NOMO-1 treated with DMSO at 0.1 percent for 48 hours (cell line): ENCODE results near the gene TNNT1.
A peak's percentile ranks its signal among the peaks of the same experiment; 100 is the strongest.
"Not testable (repeated sequence)": the region's sequence is repeated elsewhere in the genome, so short reads cannot be mapped to it uniquely, and the experiment has no call there.

Experiments
- DNase-seq: peaks from one replicate; lab custom pipeline; 2025; ENCODE audit not compliant: unreplicated experiment; lab: John Stamatoyannopoulos, UW

TNNT1 gene, protein sequence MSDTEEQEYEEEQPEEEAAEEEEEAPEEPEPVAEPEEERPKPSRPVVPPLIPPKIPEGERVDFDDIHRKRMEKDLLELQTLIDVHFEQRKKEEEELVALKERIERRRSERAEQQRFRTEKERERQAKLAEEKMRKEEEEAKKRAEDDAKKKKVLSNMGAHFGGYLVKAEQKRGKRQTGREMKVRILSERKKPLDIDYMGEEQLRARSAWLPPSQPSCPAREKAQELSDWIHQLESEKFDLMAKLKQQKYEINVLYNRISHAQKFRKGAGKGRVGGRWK

GRCh38 chr19:55149078-55150003, at the start of gene TNNT1:
Gene TNNT1, minus strand, starts transcription at chr19:55149206. Its CDS starts 2,049 bp downstream, at chr19:55147157.
- DNase-seq: no peak

DNA sequence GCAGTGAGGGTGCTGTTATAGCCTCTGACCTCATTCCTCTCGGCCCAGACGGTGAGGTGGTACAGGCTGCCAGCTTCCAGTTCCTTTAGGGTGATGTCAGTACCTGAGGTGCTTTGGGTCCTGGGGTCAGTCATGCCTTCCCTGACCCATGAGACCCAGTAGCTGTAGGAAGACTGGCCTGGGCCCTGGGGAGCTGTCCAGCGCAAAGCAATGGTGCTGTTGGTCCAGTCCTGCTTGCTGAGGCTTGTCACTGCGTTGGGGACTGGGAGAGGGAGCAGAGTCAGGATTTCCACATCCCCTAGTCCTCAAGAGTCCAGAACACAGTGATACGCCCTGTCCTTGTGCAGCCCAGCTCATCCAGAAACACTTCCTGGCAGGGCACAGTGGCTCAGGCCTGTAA, 49.6 kb upstream of the TNNT1 start:
- no peak for DNase-seq

GRCh38 chr19:55197528-55197927, 48.5 kb upstream of the TNNT1 start:
- DNase-seq: peak; percentile 8

- no peak for DNase-seq
Measured at GRCh38 chr19:55196803-55197202, 47.8 kb upstream of the TNNT1 start.

DNA sequence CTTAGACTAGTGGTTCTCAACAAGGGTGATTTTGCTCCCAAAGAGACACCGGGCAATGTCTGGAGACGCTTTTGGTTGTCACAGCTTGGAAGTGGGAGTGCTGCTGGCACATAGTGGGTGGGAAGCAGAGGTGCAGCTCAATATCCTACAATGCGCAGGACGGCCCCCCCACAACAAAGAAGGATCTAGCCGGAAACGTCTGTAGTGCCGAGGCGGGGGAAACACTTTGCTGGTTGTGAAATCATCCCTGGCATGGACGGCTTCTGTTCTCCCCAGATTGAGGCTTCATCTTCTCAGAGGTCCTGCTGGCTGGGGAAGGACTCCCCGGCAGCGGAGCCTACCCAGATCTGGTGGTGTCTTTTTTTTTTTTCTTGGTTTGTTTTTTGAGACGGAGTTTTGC, 44.5 kb upstream of the TNNT1 start:
- peak; percentile 9 for DNase-seq

GRCh38 chr19:55189403-55189835, 40.4 kb upstream of the TNNT1 start:
- no peak for DNase-seq

GRCh38 chr19:55188625-55189024, 39.6 kb upstream of the TNNT1 start:
- no peak for DNase-seq

- DNase-seq: no peak
Measured at GRCh38 chr19:55186080-55186479, 37.1 kb upstream of the TNNT1 start.

- no peak for DNase-seq
Measured at GRCh38 chr19:55181740-55182139, 32.7 kb upstream of the TNNT1 start.

DNA sequence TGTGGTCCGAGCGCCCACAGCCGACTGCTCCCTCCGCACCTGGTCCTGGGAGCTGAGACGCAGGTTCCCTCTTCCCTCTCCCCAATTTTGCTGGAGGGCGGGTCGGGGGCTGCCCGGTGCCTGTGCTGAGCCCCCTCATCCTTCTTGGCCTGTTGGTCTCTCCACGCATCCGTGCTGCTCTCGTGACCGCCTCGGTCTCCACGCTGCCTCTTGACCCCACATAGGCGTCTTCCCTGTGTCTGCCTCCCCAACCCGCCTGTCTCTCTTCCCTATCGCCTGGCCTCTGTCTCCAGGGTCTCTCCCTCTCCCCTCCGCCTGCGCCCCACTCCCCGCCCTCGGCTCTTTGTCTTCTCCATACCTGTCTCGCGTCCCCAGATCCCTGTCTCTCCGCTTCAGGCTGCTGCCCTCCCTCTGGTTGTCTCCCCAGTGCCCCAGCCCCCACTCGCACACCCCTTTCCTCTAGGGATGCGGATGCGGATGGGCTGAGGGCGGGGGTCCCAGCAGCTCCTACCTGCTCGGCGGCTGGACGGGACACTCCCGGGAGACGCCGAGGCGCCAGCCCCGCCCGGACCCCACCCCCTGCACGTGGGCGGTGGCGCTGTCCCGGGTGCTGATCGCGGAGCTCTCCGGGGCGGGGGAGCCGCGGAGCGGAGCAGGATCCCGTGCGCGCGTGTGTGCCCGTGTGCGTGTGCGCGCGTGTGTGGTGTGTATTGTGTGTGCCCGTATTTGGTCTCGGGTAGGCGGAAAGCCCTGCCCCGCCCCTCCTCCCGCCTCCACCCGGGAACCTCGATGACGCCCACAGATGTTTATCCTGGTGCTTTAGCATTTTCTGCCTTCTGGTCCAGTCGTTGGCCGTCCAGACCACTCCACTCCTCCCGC, 30.8 kb upstream of the TNNT1 start, which contains the start of gene SYT5:
TSS of gene SYT5 (minus strand) at position 684 of the 879 bp plus-strand sequence. CDS start 1,248 bp downstream, outside the sequence.
- no peak for DNase-seq

DNA sequence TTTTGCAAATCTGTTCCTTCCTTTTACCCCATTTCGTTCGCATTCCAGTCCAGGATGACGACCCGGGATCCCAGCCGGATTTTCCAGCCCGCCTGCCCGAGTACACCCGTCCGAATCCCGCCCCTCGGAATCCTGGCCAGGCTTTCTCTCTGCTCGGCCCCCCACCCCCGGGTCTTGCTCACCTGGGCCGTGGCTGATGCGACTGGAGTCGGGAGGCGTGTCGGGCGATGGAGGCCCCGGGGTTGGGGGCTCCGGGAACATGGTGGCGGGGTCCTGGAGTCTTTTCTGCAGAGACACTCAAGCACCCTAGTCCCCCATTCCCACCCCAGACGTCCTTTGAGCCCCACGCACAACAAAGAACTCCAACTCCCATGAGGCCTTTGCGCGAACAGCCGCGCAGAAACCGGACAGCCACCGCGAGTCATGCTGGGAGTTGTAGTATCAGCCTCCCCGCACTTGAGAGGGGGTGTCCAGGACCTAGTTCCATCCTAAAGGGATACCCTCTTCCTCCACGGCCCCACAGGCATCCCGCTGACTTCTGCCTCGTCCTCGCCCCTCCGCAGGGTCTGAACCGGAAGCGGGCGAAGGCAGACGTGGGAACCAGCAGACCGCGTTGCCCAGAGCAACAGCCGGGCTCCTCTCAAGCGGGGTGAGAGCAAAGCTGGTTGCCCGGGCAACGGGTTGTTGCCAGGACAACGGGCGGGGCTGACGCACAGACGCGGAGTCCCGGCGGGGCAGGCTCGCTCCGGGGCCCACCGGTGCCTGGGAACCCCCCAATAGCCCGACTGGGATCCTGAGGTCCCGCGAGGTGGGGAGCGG, 30.0 kb upstream of the TNNT1 start:
- peak; percentile 60 for DNase-seq

GRCh38 chr19:55176076-55176475, 27.1 kb upstream of the TNNT1 start:
- DNase-seq: no peak

GRCh38 chr19:55175117-55175867, 26.3 kb upstream of the TNNT1 start:
- DNase-seq: no peak

- DNase-seq: no peak
Measured at GRCh38 chr19:55174425-55175116, 25.6 kb upstream of the TNNT1 start.

DNA sequence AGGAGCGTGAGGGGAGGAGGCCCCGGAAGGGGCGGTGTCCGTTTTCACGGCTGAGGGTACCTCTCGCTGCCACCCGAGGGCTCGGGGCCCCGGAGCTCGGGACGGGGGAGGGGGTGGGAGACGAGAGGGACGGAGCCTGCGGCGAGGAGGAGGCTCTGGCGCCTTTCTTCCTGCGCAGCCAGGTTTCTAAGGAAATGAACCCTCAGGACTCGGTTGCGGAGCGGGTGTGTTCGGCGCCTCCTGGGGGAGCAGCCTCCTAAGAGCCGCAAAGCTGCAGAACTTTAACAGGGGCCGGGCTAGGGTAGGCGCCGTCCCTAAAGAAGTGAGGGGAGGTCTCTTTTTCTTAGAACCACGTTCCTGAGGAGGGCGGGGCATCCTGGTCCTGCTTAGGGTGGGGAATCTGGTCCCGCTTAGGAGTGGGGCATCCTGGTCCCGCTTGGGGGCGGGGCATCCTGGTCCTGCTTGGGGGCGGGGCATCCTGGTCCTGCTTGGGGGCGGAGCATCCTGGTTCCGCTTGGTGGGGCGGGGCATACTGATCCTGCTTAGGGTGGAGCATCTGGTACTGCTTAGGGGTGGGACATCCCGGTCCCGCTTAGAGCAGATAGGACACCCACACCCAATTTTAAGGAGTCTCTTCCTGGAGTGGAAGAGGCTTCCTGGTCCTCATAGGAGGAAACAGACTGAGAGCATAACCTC, 24.9 kb upstream of the TNNT1 start:
- no peak for DNase-seq

DNA sequence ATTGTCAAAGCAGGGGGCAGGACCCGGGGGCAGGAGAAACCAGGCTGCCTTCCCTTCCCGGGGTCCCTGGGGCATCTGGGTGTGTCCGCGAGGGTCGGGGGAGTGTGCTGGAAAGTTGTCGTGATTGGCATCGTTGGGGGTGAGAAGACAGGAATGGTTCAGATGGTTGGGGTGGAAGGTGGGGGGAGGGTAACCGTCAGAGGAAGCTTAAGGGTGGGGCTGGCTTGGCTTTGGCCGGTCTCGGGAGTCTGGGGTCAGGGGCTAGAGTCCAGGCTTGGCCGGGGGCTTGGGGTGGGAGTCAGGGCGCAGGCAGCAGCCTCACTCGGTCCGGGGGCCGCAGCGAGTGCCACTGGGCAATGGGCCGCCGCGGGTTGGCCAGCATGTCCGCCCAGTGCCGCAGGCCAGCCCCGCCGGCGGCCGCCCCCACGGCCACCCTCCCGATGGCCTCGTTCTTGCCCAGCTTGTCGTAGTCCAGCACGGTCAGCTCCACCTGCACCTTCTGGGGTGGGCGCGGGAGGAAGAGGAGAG, 24.2 kb upstream of the TNNT1 start:
- no peak for DNase-seq

DNA sequence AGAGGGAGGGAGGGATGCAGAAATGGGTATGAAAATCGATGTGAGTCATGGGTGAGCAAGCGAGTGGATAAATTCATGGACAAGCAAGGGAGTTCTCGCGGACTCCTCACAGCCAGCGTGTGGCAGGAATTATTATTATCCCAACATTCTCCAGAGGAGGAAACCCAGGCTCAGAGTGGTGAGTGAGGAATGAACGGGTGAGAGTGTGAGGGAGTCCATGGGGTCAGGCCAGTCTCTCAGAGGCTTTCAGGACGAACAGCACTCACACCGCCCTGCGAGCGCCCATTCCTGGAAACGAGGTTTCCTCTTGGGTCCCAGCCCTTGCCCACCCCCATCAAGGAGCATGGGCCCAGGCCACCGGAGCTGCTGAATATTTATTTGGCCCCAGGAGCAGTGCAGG, 23.7 kb upstream of the TNNT1 start:
- no peak for DNase-seq

GRCh38 chr19:55172318-55172717, 23.3 kb upstream of the TNNT1 start:
- not testable (repeated sequence) for DNase-seq
